GM19351 (cell line): ENCODE data around the gene TAS2R16.

Experiments
- ATAC-seq: cut with Tn5 transposase; IDR thresholded peaks from one replicate; pipeline ENCODE4 v1.9.1; 2021; ENCODE audit warnings: mild to moderate bottlenecking, moderate library complexity; ENCODE audit not compliant: unreplicated experiment

Gene TAS2R16

GRCh38 chr7:122995600-122995999 is at the start of gene TAS2R16:
TAS2R16 (minus strand) TSS chr7:122995700; CDS start chr7:122995634, 66 bp downstream.
- no peak for ATAC-seq

GRCh38 chr7:123043642-123044041 is 48.1 kb upstream of the TAS2R16 start:
- no peak for ATAC-seq

- no peak for ATAC-seq
Measured at GRCh38 chr7:123041101-123041500, 45.6 kb upstream of the TAS2R16 start.

GRCh38 chr7:123039269-123039668 is 43.8 kb upstream of the TAS2R16 start:
- no peak for ATAC-seq

- no peak for ATAC-seq
Measured at GRCh38 chr7:123034106-123034505, 38.6 kb upstream of the TAS2R16 start.

- no peak for ATAC-seq
Measured at GRCh38 chr7:123030631-123031030, 35.1 kb upstream of the TAS2R16 start.

- ATAC-seq = no peak
Measured at GRCh38 chr7:123028339-123028738, 32.8 kb upstream of the TAS2R16 start.

- no peak for ATAC-seq
Measured at GRCh38 chr7:123026251-123026650, 30.8 kb upstream of the TAS2R16 start.

GRCh38 chr7:123024989-123025758 is 29.7 kb upstream of the TAS2R16 start:
- ATAC-seq = no peak

GRCh38 chr7:123023126-123023525 is 27.6 kb upstream of the TAS2R16 start:
- ATAC-seq = no peak

GRCh38 chr7:123022576-123022975 is 27.1 kb upstream of the TAS2R16 start:
- no peak for ATAC-seq

GRCh38 chr7:123012435-123012834 is 16.9 kb upstream of the TAS2R16 start:
- no peak for ATAC-seq

GRCh38 chr7:123011766-123012369 is 16.4 kb upstream of the TAS2R16 start:
- no peak for ATAC-seq

- ATAC-seq = no peak
Measured at GRCh38 chr7:123004931-123005330, 9.4 kb upstream of the TAS2R16 start.

- ATAC-seq = no peak
Measured at GRCh38 chr7:123003539-123004126, 8.1 kb upstream of the TAS2R16 start.

- ATAC-seq = no peak
Measured at GRCh38 chr7:122989577-122989976, 5.9 kb downstream of the TAS2R16 start.

GRCh38 chr7:122989041-122989440 is 6.5 kb downstream of the TAS2R16 start:
- no peak for ATAC-seq

- no peak for ATAC-seq
Measured at GRCh38 chr7:122988333-122988732, 7.2 kb downstream of the TAS2R16 start.

GRCh38 chr7:122987463-122987862 is 8.0 kb downstream of the TAS2R16 start:
- ATAC-seq = no peak

GRCh38 chr7:122984021-122984420 is 11.5 kb downstream of the TAS2R16 start:
- ATAC-seq = no peak

GRCh38 chr7:122983261-122983660 is 12.2 kb downstream of the TAS2R16 start:
- ATAC-seq = no peak

GRCh38 chr7:122975341-122975740 is 20.2 kb downstream of the TAS2R16 start:
- no peak for ATAC-seq
